ENCODE data around the gene SLC27A4.

DNA sequence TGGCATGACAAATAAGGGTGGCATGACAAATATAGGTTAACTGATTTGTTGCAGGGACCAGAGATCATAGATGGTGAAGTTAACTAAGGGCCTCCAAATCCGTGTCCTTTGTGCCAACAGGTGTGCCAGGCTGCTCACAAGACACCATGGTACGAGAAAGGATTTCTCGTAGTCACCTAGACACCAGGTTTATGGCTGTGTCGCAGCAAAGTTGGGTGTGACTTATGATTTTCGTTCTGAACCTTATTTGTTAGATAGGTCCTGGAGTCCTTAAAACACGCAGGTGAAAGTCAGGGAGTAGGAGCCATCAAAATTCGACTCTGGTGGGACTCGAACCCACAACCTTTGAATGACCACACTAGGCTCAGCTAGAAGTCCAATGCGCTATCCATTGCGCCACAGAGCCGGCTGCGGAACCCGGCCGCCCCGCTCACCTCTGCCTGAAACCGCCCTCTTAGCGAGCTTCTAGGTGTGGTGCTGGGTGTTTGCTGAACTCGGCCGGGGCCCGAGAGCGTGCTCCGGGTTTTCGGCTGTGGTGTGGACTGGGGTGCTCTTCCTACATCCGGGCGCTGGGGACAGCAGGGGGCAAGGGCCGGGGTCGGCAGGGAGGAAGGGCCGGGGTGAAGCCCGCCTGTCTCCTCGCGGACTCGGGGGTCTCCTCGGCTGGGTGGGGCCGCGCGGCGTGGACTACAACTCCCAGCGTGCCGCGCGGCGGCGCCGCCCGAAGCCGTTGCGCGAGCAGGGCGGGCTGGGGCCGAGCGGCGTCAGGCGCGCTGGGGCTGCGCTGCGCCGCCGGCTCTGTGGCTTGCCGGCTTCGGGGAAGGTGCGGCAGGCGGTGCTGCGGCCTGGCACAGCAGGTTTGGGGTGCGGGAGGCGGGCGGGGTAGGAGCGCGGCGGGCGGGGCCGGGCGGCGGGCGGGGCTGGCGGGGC lies at the start of gene SLC27A4:
- TF ChIP-seq FOXK2 (IDR thresholded peaks at IDR 0.05) (no peak), TARDBP (IDR thresholded peaks at IDR 0.05) (no peak), FOXA1 (IDR thresholded peaks at IDR 0.05) (no peak), ARNT (IDR thresholded peaks at IDR 0.05) (no peak), SUZ12 (IDR thresholded peaks at IDR 0.05) (no peak), ZNF384 (IDR thresholded peaks at IDR 0.05) (no peak), L3MBTL2 (conservative IDR thresholded peaks at IDR 0.05) (no peak), CTBP1 (IDR thresholded peaks at IDR 0.05; ENCODE audit: borderline replicate concordance) (no peak), ELF4 (IDR thresholded peaks at IDR 0.05) (no peak), BHLHE40 (IDR thresholded peaks at IDR 0.05; ENCODE audit: borderline replicate concordance) (no peak), SP1 (IDR thresholded peaks at IDR 0.05) (no peak), FOXM1 (IDR thresholded peaks at IDR 0.05; ENCODE audit: borderline replicate concordance) (no peak)
- TF ChIP-seq, protein P1, sequence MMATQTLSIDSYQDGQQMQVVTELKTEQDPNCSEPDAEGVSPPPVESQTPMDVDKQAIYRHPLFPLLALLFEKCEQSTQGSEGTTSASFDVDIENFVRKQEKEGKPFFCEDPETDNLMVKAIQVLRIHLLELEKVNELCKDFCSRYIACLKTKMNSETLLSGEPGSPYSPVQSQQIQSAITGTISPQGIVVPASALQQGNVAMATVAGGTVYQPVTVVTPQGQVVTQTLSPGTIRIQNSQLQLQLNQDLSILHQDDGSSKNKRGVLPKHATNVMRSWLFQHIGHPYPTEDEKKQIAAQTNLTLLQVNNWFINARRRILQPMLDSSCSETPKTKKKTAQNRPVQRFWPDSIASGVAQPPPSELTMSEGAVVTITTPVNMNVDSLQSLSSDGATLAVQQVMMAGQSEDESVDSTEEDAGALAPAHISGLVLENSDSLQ (IDR thresholded peaks at IDR 0.05): no peak

Measured in HEK293T (cell line).